ENCODE data around the gene CYTH4. TPM values are rescaled to one million over a fixed set of nuclear protein-coding genes. Genes with fewer than 3 reads are reported as not detected.
A peak's percentile ranks its signal among the peaks of the same experiment; 100 is the strongest.
"Not testable (repeated sequence)": the region's sequence is repeated elsewhere in the genome, so short reads cannot be mapped to it uniquely, and the experiment has no call there.

The CYTH4 gene
- total RNA-seq, result 10 to 100 TPM in 1 of 4 donors, 1 to 10 TPM in 3; 3.3 to 15.1 (median 4.2) TPM

GRCh38 chr22:37282385-37282677, at the start of gene CYTH4:
TSS of gene CYTH4 (plus strand) at chr22:37282508. CDS start at chr22:37282570, 62 bp downstream.
- 34 to 51% methylated on average over 12 of the region's 12 CpGs for WGBS, 2 donors
- peak; percentile 14 to 27 for DNase-seq

GRCh38 chr22:37233371-37233750, 48.9 kb upstream of the CYTH4 start:
- WGBS, 2 donors, result 91 to 93% methylated on average over 12 of the region's 12 CpGs
- H3K9me3 ChIP-seq; H3K4me3 ChIP-seq (replicated peaks in 1 of 3); H3K4me1 ChIP-seq; DNase-seq; intact Hi-C loops (cut with DNase I); H3K27ac ChIP-seq; H3K36me3 ChIP-seq; H3K27me3 ChIP-seq: not testable (repeated sequence)

More at GRCh38 chr22:37282385-37282677, at the start of gene CYTH4:
- TF ChIP-seq CTCF (IDR thresholded peaks at IDR 0.05) (no peak), POLR2A (IDR thresholded peaks at IDR 0.05) (no peak)
- no peaks in the 10 kb centered on the region for H3K9me3 ChIP-seq
- no peaks in the 10 kb centered on the region for H3K27me3 ChIP-seq
- intact Hi-C loops (cut with DNase I), result no loop called here
- no peak within 1 kb of the TSS for H3K27ac ChIP-seq
- H3K4me3 ChIP-seq (replicated peaks in 1 of 3), result no peak within 1 kb of the TSS
- no peaks in the 10 kb centered on the region for H3K4me1 ChIP-seq
- no peaks in the 10 kb centered on the region for H3K36me3 ChIP-seq

- WGBS, 2 donors, result 73% methylated on average over 23 to 25 of the region's 27 CpGs
- Histone ChIP-seq H3K4me1 (peaks cover 0 to 6% of the 10 kb centered on the region in 2 donors), H3K4me3 (replicated peaks in 1 of 3) (no peak overlapping the region), H3K27ac (no peak overlapping the region), H3K36me3 (no peaks in the 10 kb centered on the region), H3K27me3 (no peaks in the 10 kb centered on the region), H3K9me3 (no peaks in the 10 kb centered on the region)
- intact Hi-C loops (cut with DNase I), result no loop called here
- TF ChIP-seq CTCF (IDR thresholded peaks at IDR 0.05) (no peak), POLR2A (IDR thresholded peaks at IDR 0.05) (no peak)
- no peak for DNase-seq
Observed at GRCh38 chr22:37233751-37234631, 48.3 kb upstream of the CYTH4 start.

GRCh38 chr22:37234736-37235711, 47.3 kb upstream of the CYTH4 start:
- Histone ChIP-seq H3K4me1 (no peaks in the 10 kb centered on the region), H3K27ac (no peak overlapping the region), H3K4me3 (replicated peaks in 1 of 3) (no peak overlapping the region), H3K27me3 (no peaks in the 10 kb centered on the region), H3K36me3 (no peaks in the 10 kb centered on the region), H3K9me3 (no peaks in the 10 kb centered on the region)
- 71 to 82% methylated on average over 15 to 16 of the region's 16 CpGs for WGBS, 2 donors
- no peak for DNase-seq
- intact Hi-C loops (cut with DNase I), result no loop called here
- TF ChIP-seq CTCF (IDR thresholded peaks at IDR 0.05) (no peak), POLR2A (IDR thresholded peaks at IDR 0.05) (no peak)

- DNase-seq, result no peak
- Histone ChIP-seq H3K27ac (no peak overlapping the region), H3K4me3 (replicated peaks in 1 of 3) (no peak overlapping the region), H3K27me3 (no peaks in the 10 kb centered on the region), H3K4me1 (no peaks in the 10 kb centered on the region), H3K9me3 (no peaks in the 10 kb centered on the region), H3K36me3 (no peaks in the 10 kb centered on the region)
- 89 to 91% methylated on average over 2 to 3 of the region's 3 CpGs for WGBS, 2 donors
- intact Hi-C loops (cut with DNase I), result no loop called here
- TF ChIP-seq POLR2A (IDR thresholded peaks at IDR 0.05) (no peak), CTCF (IDR thresholded peaks at IDR 0.05) (no peak)
Observed at GRCh38 chr22:37235897-37236607, 46.3 kb upstream of the CYTH4 start.
